RWPE2 (cell line): ENCODE results near the gene RAC2.

ENCODE experiments used
- ATAC-seq: fragments of 200-7000 bp; cut with Tn5 transposase; 3 replicates; pipeline ENCODE4 v1.9.1; 2021; ENCODE audit warnings: low read depth
- DNase-seq: peaks from one replicate; pipeline ENCODE4 v3.0.0-alpha.2; 2020; ENCODE audit warnings: low spot score
- H3K27ac ChIP-seq: fragments of 450-650 bp; 2 replicates; pipeline ENCODE4 v1.5.1; 2017; ENCODE audit warnings: mild to moderate bottlenecking; ENCODE audit not compliant: poor library complexity, severe bottlenecking
- H3K27me3 ChIP-seq: fragments of 250-450 bp; sonication (Bioruptor Pico); 2 replicates; pipeline ENCODE4 v1.5.1; 2021; ENCODE audit warnings: mild to moderate bottlenecking, moderate library complexity; ENCODE audit not compliant: insufficient read depth, poor library complexity, severe bottlenecking
- H3K36me3 ChIP-seq: fragments of 250-450 bp; sonication (Bioruptor Pico); 2 replicates; pipeline ENCODE4 v1.5.1; 2020; ENCODE audit warnings: low read depth, mild to moderate bottlenecking, moderate library complexity
- H3K4me1 ChIP-seq: fragments of 250-450 bp; sonication (Bioruptor Pico); 2 replicates; pipeline ENCODE4 v1.5.1; 2021; ENCODE audit warnings: mild to moderate bottlenecking, moderate library complexity; ENCODE audit not compliant: insufficient read depth, poor library complexity, severe bottlenecking
- H3K4me3 ChIP-seq: fragments of 250-450 bp; sonication (Bioruptor Pico); 2 replicates; pipeline ENCODE4 v1.5.1; 2021; ENCODE audit warnings: mild to moderate bottlenecking, moderate library complexity; ENCODE audit not compliant: severe bottlenecking
- H3K9me3 ChIP-seq: fragments of 250-450 bp; sonication (Bioruptor Pico); 2 replicates; pipeline ENCODE4 v1.5.1; 2021; ENCODE audit warnings: mild to moderate bottlenecking, moderate library complexity; ENCODE audit not compliant: severe bottlenecking
- CTCF ChIP-seq: fragments of 450-650 bp; IDR thresholded peaks from one replicate; pipeline ENCODE4 v1.5.1; 2017; ENCODE audit warnings: mild to moderate bottlenecking, moderate library complexity; ENCODE audit not compliant: poor library complexity, severe bottlenecking

Gene RAC2

GRCh38 chr22:37177755-37178154 is 66.3 kb downstream of the RAC2 start:
- Histone ChIP-seq H3K4me1 (peaks cover 8% of the 10 kb centered on the region), H3K27ac (peak overlapping the region; percentile 10), H3K36me3 (no peaks in the 10 kb centered on the region), H3K4me3 (no peak overlapping the region), H3K27me3 (no peaks in the 10 kb centered on the region), H3K9me3 (no peaks in the 10 kb centered on the region)
- ATAC-seq (no peak), DNase-seq (peak; percentile 7)
- no peak for TF ChIP-seq CTCF

GRCh38 chr22:37177221-37177620 is 66.8 kb downstream of the RAC2 start:
- peak; percentile 17 for DNase-seq
- ATAC-seq: no peak
- Histone ChIP-seq H3K27ac (no peak overlapping the region), H3K27me3 (no peaks in the 10 kb centered on the region), H3K36me3 (no peaks in the 10 kb centered on the region), H3K9me3 (no peaks in the 10 kb centered on the region), H3K4me3 (no peak overlapping the region), H3K4me1 (peaks cover 8% of the 10 kb centered on the region)
- no peak for TF ChIP-seq CTCF

GRCh38 chr22:37176464-37177061 is 67.5 kb downstream of the RAC2 start:
- no peaks in the 10 kb centered on the region for H3K27me3 ChIP-seq
- no peak overlapping the region for H3K4me3 ChIP-seq
- ATAC-seq: no peak
- H3K4me1 ChIP-seq: peaks cover 8% of the 10 kb centered on the region
- TF ChIP-seq CTCF: no peak
- H3K9me3 ChIP-seq: no peaks in the 10 kb centered on the region
- no peak overlapping the region for H3K27ac ChIP-seq
- no peaks in the 10 kb centered on the region for H3K36me3 ChIP-seq
- DNase-seq: peak; percentile 38

- no peaks in the 10 kb centered on the region for H3K36me3 ChIP-seq
- H3K27ac ChIP-seq: no peak overlapping the region
- peaks cover 8% of the 10 kb centered on the region for H3K4me1 ChIP-seq
- ATAC-seq (no peak), DNase-seq (peak; percentile 46)
- H3K9me3 ChIP-seq: no peaks in the 10 kb centered on the region
- H3K4me3 ChIP-seq: no peak overlapping the region
- no peak for TF ChIP-seq CTCF
- no peaks in the 10 kb centered on the region for H3K27me3 ChIP-seq
Observed at GRCh38 chr22:37175414-37176281, 68.4 kb downstream of the RAC2 start.
